Jurkat, Clone E6-1 (cell line): ENCODE data around the gene IGF2R.
"Not testable (repeated sequence)": the region's sequence is repeated elsewhere in the genome, so short reads cannot be mapped to it uniquely, and the experiment has no call there.

Experiments
- DNase-seq: peaks from one replicate; pipeline ENCODE4 v3.0.0-alpha.2; 2011; ENCODE audit warnings: low read depth, low spot score
- H3K4me3 ChIP-seq: 2 replicates; pipeline ENCODE4 v1.5.1; 2011; ENCODE audit warnings: mild to moderate bottlenecking, low read length, control low read depth, moderate library complexity

Gene IGF2R

GRCh38 chr6:159951772-159952171 lies 17.1 kb upstream of the IGF2R start:
- no peak overlapping the region for H3K4me3 ChIP-seq
- no peak for DNase-seq

- H3K4me3 ChIP-seq: no peak overlapping the region
- no peak for DNase-seq
Measured at GRCh38 chr6:159952289-159953005, 16.4 kb upstream of the IGF2R start.

- DNase-seq: no peak
- H3K4me3 ChIP-seq: no peak overlapping the region
Measured at GRCh38 chr6:159953091-159953601, 15.7 kb upstream of the IGF2R start.

- DNase-seq: no peak
- no peak overlapping the region for H3K4me3 ChIP-seq
Measured at GRCh38 chr6:159955945-159956361, 12.9 kb upstream of the IGF2R start.

- no peak for DNase-seq
- H3K4me3 ChIP-seq: no peak overlapping the region
Measured at GRCh38 chr6:159957071-159957673, 11.7 kb upstream of the IGF2R start.

- DNase-seq: no peak
- no peak overlapping the region for H3K4me3 ChIP-seq
Measured at GRCh38 chr6:159959165-159959975, 9.5 kb upstream of the IGF2R start.

- no peak overlapping the region for H3K4me3 ChIP-seq
- DNase-seq: no peak
Measured at GRCh38 chr6:159959976-159960384, 8.9 kb upstream of the IGF2R start.

GRCh38 chr6:159960485-159960884 lies 8.4 kb upstream of the IGF2R start:
- H3K4me3 ChIP-seq: no peak overlapping the region
- DNase-seq: no peak

- DNase-seq: no peak
- no peak overlapping the region for H3K4me3 ChIP-seq
Measured at GRCh38 chr6:159961528-159961927, 7.4 kb upstream of the IGF2R start.

- DNase-seq: no peak
- no peak overlapping the region for H3K4me3 ChIP-seq
Measured at GRCh38 chr6:159963111-159963510, 5.8 kb upstream of the IGF2R start.

- no peak for DNase-seq
Measured at GRCh38 chr6:159964046-159964445, 4.8 kb upstream of the IGF2R start.

GRCh38 chr6:159966339-159966738 lies 2.5 kb upstream of the IGF2R start:
- no peak for DNase-seq
- no peak overlapping the region for H3K4me3 ChIP-seq

More at GRCh38 chr6:159964046-159964445, 4.8 kb upstream of the IGF2R start:
- no peak overlapping the region for H3K4me3 ChIP-seq

GRCh38 chr6:159966981-159967380 lies 1.9 kb upstream of the IGF2R start:
- no peak for DNase-seq
- no peak overlapping the region for H3K4me3 ChIP-seq

GRCh38 chr6:159967621-159968020 lies 1.3 kb upstream of the IGF2R start:
- not testable (repeated sequence) for H3K4me3 ChIP-seq, DNase-seq

- no peak for DNase-seq
- peak overlapping the region; percentile 72 for H3K4me3 ChIP-seq
Measured at GRCh38 chr6:159969204-159969912, 476 bp downstream of the IGF2R start.

GRCh38 chr6:159969921-159970320 lies 1.0 kb downstream of the IGF2R start:
- no peak for DNase-seq
- peak overlapping the region; percentile 72 for H3K4me3 ChIP-seq

GRCh38 chr6:159970659-159971063 lies 1.8 kb downstream of the IGF2R start:
- no peak for DNase-seq
- H3K4me3 ChIP-seq: peak overlapping the region; percentile 72

GRCh38 chr6:159971341-159972178 lies 2.7 kb downstream of the IGF2R start:
- no peak for DNase-seq
- H3K4me3 ChIP-seq: no peak overlapping the region
